Fibroblast of skin of left quadriceps (primary cell): ENCODE results near the gene PLA2R1.
A peak's percentile ranks its signal among the peaks of the same experiment; 100 is the strongest.

Source experiments
- DNase-seq, 2 experiments: peaks; one replicate each; pipeline ENCODE4 v3.0.0-alpha.2; 2013; ENCODE audit warnings: low read depth in 2 of 2

The PLA2R1 gene

DNA sequence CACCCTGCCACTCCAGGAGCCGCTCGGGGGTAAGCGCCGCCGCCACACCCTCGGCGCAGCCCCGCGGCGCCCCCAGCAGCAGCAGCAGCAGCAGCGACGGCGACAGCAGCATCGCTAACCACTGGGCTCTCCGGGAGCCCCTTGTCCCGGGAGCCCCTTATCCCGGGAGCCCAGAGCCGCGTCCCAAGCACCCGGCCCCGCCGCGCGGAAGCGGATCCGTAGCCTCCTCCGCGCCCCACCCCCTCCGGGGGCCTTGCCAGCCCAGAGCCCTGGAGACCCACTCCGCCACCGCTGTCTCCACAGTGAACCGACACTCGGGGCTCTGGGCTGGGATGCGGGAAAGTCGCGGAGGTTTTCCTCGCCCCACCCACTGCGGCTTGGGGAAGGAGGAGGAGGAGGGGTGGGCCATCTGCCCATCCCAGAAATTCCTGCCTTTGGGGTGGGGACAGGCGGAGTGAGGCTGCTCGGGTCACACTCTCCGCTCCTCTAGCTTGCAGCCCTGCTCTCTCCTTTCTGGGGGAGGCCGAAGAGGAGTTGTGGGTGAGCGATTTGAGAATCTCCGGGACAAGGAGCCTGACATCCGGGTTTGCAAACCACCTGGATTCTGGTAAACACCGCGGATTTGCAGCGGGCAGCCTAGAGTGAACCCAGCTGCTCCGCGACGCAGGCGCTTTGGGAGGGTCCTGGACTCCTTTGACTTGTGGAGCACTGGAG, at the start of gene PLA2R1:
Gene PLA2R1, minus strand, starts transcription at position 324 of the 714 bp plus-strand sequence. Its CDS starts 212 bp downstream, at position 112.
- peak; percentile 18 to 22 for DNase-seq

DNA sequence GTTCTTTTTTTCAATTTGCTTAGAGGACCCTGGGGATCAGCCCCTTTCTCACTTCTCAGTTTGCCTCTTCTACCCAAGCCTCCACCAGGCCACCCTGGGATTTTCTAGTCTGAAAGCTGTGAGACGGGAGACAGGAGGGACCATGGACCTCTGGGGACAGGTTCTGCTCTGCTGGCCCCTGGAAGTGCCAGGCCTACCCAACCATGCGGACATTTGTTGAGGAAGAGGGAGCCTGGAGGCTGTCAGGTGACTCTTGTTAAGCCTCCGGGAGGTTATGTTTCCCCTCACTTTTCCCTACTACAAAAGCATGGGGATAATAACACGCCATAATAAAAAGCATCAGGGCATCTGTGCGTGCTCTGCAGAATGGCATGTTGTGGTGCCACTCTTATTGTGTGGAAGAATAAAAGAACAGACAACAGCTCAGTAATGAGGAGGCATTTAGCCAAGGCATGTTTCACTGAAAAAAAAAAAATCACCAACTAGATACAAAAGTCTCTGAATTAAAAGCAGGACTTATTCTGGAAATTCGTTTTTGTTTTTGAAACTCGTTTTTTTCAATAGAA, 48.3 kb upstream of the PLA2R1 start:
- no peak for DNase-seq

- DNase-seq: peak; percentile 57 to 60
Observed at GRCh38 chr2:160109939-160110673, 47.7 kb upstream of the PLA2R1 start.

- DNase-seq: no peak
Observed at GRCh38 chr2:160109243-160109642, 46.8 kb upstream of the PLA2R1 start.

DNA sequence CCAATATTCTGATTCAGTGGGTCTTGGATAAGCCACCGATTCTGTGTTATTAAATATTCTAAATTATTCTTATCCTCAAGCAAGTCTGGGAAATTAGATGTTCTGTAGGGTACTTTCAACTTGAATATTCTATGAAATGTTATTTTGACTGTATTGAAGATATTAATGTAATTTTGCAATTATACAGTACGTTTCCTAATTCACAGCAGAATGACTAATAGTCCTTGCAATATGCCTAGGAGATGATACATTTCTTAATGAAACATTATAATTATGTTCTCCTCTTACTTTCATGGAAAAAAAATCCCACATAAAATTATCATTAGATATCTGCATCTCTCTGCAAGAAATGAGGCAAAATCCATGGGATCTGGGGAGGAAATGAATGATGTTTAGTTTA, 46.2 kb upstream of the PLA2R1 start:
- DNase-seq: no peak

- no peak for DNase-seq
Observed at GRCh38 chr2:160105366-160105765, 43.0 kb upstream of the PLA2R1 start.

DNA sequence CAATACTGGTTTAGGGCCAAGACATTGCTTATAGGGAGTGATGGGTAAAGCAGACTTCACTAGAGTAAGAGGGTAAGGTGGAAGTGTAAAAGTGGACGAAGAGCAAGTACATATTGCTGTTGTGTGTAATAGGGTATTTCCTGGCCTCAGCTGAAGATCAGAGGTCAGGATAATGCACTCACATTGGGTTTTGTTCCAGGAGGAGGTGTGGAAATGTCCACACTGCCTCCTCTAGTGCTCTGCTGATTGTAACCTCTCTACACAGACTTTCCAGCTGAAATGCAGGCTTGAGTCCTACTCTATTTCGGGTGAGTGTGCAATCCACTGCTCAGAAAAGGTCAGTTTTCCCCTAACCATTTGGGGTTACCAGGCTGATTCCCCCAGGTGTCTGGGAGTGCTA, 41.7 kb upstream of the PLA2R1 start:
- no peak for DNase-seq

- no peak for DNase-seq
Observed at GRCh38 chr2:160097326-160097725, 34.9 kb upstream of the PLA2R1 start.

- no peak for DNase-seq
Observed at GRCh38 chr2:160096409-160096808, 34.0 kb upstream of the PLA2R1 start.

- DNase-seq: no peak
Observed at GRCh38 chr2:160092445-160092844, 30.0 kb upstream of the PLA2R1 start.

DNA sequence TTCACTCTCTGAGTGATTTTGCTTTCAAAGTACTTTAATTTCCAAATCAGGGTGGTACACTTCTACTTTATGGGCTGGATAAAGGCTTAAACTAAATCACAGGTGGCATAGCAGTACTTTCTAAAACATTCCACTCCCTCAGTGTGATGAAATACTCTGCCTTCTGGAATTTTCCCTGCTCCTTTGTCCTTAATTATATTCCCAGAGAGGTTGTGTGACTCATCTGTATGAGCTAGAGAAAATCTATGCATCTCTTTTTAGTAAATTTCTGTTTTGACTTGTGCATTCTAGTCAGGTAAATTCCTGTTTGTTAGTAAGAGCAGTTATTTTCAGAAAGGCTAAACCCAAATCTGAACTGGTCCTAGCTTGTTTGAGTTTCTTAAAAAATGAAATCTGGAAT, 29.0 kb upstream of the PLA2R1 start:
- DNase-seq: peak in 1 of 2 experiments; percentile 11

- DNase-seq: no peak
Observed at GRCh38 chr2:160087854-160088745, 25.7 kb upstream of the PLA2R1 start.

DNA sequence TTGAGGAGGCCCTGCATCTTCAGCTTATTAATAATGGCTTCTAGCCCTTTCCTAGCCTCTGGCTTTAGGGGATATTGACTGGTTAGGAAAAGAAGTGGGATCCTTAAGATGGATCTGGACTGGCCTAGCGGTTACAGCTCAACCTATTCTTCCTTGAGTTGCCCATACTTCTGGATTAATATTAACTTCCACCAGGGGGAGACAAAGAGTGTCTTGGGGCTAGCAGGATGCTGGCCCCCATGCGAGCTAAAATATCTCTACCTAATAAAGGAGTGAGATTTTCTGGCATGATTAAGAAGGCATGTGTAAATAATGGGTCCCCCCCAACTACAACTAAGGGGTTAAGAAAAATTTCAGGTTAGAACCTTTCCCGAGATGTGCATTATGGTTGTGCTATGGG, 23.2 kb upstream of the PLA2R1 start:
- no peak for DNase-seq

DNA sequence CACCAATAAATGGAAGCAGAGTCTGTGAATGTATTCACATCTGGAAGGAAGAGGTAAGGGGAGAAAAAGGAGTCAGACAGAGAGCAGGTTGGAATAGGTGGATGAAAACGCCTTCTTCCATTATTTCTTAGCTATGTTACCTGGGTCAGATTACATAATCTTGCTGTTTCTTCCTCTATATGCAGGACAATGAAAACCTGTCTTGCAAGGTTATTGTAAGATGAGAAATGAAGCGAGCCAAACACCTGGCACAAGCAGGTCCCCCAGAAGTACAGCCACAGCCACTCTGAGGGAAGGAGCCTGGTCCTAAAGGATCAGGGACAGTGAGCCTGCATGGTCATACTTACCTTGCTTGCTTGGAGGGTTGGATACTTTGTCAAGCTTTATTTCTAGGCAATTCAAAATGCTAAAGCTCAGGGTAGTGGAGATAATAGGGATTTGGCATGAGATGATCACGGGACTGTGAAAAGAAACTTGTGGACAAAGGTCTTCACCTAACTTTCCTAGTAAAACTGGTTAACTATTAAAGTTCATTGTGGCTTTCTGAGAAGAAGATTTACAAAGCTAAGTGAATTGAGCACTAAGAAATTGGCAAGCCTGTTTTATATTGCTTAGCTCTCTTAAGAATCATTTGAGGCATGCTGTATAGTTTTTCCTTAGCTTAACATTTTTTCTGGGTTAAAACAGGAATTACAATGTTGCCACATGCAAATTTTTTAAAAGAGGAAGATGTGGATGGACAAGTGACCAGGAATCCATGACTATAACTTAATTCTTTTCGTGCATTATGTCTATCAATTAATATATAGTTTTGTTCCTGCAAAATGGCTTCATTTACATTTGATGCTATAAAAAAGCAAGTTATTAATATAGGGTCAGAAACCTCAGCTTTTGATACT, 15.7 kb upstream of the PLA2R1 start:
- no peak for DNase-seq

DNA sequence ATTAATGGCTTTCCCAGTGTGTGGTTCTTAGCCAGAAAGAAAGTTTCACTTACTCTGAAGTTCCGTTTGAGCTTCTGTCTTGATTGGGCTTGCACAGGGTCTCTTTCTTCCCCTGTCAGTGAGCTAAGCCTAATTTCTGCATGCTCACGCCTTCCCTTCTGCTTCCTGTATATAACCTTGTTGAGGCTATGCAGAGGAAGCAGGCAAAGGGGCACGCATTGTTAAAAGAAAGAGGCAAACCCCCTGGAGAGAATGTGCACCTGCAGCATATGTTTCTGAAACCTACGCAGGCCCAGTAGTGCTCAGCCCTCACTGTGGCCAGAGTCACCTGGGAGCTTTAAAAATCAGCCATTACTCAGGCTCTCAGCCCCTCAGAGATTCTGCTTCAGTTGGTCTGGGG, 14.5 kb upstream of the PLA2R1 start:
- no peak for DNase-seq

- DNase-seq: no peak
Observed at GRCh38 chr2:160076241-160076640, 13.8 kb upstream of the PLA2R1 start.

DNA sequence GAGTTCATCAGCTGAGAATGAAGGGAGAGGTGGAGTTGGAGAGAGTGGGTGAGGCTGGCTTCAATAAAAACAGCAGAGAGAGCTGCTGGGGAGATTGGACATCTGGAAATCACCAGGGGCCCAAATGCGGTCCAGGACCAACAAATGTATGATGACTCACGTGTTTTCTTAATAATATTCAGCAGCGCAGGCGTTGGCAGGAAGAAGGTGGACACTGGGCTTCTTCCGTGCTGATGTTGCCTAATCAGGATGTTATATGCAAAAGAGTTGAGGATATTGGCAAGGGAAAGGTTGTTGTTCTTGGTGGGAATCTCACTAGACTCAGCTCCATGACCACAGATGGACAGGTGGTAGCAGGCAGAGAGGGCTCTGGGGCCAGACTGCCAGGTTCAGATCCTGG, 12.8 kb upstream of the PLA2R1 start:
- peak; percentile 68 to 70 for DNase-seq

- no peak for DNase-seq
Observed at GRCh38 chr2:160073284-160073888, 11.0 kb upstream of the PLA2R1 start.

GRCh38 chr2:160068906-160069305, 6.5 kb upstream of the PLA2R1 start:
- DNase-seq: no peak

GRCh38 chr2:160064916-160065315, 2.5 kb upstream of the PLA2R1 start:
- no peak for DNase-seq
